Vagina (tissue), 2 donors: ENCODE data around the gene RRP8.

Source experiments
- POLR2A ChIP-seq, 2 donors: fragments of 450-650 bp; IDR thresholded peaks; one replicate each; pipeline ENCODE4 v1.6.1; 2017; ENCODE audit warnings: antibody characterized with exemption in 2 of 2, mild to moderate bottlenecking in 2 of 2, moderate library complexity in 2 of 2
- POLR2AphosphoS5 ChIP-seq, 2 donors: sonication (generic); formaldehyde crosslinking; IDR thresholded peaks; one replicate each; pipeline ENCODE4 v1.9.0; 2017; ENCODE audit warnings: antibody characterized with exemption in 2 of 2, mild to moderate bottlenecking in 2 of 2, low read depth in 1 of 2; ENCODE audit not compliant: insufficient read depth in 1 of 2
- TF ChIP-seq, protein P1 (sequence below), 3 experiments: fragments of 450-650 bp in 2 of 3; fragments of 200-600 bp in 1 of 3; sonication (generic) in 1 of 3; IDR thresholded peaks; one replicate each; pipeline ENCODE4 v1.5.1; 2017 to 2019; ENCODE audit warnings: antibody characterized with exemption in 3 of 3, mild to moderate bottlenecking in 2 of 3, moderate library complexity in 2 of 3

DNA sequence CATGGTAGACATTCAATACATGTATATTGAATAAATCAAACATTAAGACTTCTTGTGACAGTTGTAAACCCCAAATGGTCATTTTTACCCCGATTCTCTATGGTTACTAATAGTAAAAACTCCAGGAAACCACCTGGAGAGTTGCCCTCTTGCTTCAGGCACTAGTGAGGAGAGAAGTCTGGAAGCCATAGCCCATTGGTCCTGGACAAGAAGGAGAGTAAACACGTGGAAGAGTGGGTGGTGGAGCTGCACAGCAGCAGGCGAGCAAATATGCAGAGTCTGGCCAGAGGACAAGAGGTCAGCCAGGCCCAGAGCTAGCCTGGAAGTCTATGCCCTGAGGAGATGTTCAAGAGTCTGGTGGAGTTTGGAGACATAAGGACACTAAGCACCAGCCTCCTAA is 34.5 kb upstream of the RRP8 start:
- TF ChIP-seq POLR2A (IDR thresholded peaks at IDR 0.05) = no peak
- TF ChIP-seq, protein P1, sequence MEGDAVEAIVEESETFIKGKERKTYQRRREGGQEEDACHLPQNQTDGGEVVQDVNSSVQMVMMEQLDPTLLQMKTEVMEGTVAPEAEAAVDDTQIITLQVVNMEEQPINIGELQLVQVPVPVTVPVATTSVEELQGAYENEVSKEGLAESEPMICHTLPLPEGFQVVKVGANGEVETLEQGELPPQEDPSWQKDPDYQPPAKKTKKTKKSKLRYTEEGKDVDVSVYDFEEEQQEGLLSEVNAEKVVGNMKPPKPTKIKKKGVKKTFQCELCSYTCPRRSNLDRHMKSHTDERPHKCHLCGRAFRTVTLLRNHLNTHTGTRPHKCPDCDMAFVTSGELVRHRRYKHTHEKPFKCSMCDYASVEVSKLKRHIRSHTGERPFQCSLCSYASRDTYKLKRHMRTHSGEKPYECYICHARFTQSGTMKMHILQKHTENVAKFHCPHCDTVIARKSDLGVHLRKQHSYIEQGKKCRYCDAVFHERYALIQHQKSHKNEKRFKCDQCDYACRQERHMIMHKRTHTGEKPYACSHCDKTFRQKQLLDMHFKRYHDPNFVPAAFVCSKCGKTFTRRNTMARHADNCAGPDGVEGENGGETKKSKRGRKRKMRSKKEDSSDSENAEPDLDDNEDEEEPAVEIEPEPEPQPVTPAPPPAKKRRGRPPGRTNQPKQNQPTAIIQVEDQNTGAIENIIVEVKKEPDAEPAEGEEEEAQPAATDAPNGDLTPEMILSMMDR (IDR thresholded peaks at IDR 0.05) = no peak
- TF ChIP-seq POLR2AphosphoS5 (IDR thresholded peaks at IDR 0.05; ENCODE audit: insufficient read depth in 1 of 2, low read depth in 1 of 2) = peak in 1 of 2 donors; percentile 17
